Left ventricle myocardium inferior (tissue), 1 donor: ENCODE measurements around the gene NACAD. TPM values are rescaled to one million over a fixed set of nuclear protein-coding genes. Genes with fewer than 3 reads are reported as not detected.

ENCODE experiments used
- DNase-seq: peaks from one replicate; pipeline ENCODE4 v3.0.0-alpha.2; 2020
- H3K27ac ChIP-seq: fragments of 200-600 bp; replicated peaks from 2 replicates; pipeline ENCODE4 v1.8.0; 2021
- H3K27me3 ChIP-seq: fragments of 200-600 bp; 2 replicates; pipeline ENCODE4 v1.8.0; 2021; ENCODE audit warnings: low read depth
- H3K36me3 ChIP-seq: fragments of 200-600 bp; 2 replicates; pipeline ENCODE4 v1.8.0; 2021
- H3K4me1 ChIP-seq: fragments of 200-600 bp; 2 replicates; pipeline ENCODE4 v1.8.0; 2021
- H3K4me3 ChIP-seq: fragments of 200-600 bp; 2 replicates; pipeline ENCODE4 v1.8.0; 2021; ENCODE audit warnings: mild to moderate bottlenecking, moderate library complexity
- H3K9me3 ChIP-seq: fragments of 200-600 bp; replicated peaks from 2 replicates; pipeline ENCODE4 v1.8.0; 2021
- CTCF ChIP-seq: fragments of 200-600 bp; IDR thresholded peaks from 2 replicates; pipeline ENCODE4 v1.8.0; 2021; ENCODE audit warnings: antibody characterized with exemption, mild to moderate bottlenecking, borderline replicate concordance
- intact Hi-C: fragments of 100-400 bp; cut with micrococcal nuclease; formaldehyde crosslinking; loops from one replicate; pipeline ENCODE4 v1.11.0; 2022
- total RNA-seq: library from RNA; stranded (reverse); fragmentation: NEBNext Ultra II Directional; extraction: Animal tissue kit (Norgen Biotek cat#: 25700); gene quantifications from one replicate; pipeline ENCODE4 v1.2.1, GENCODE V29; 2021
- donor health status: DM: no; HTN: yes; CAD: no; lungs with severe emphysema.

The NACAD gene
- total RNA-seq, 1 donor from 2014 or later, result 3.8 TPM

- intact Hi-C loops, result loop anchor here (10.0 kb wide), 1 partner anchor 278 kb away; no protein-coding TSS in a partner anchor
- H3K27ac ChIP-seq, result no peak overlapping the region
- no peaks in the 10 kb centered on the region for H3K9me3 ChIP-seq
- H3K36me3 ChIP-seq, result no peaks in the 10 kb centered on the region
- no peak for DNase-seq
- H3K4me3 ChIP-seq, result no peak overlapping the region
- no peaks in the 10 kb centered on the region for H3K4me1 ChIP-seq
- no peak for TF ChIP-seq CTCF
- H3K27me3 ChIP-seq, result peaks cover 16% of the 10 kb centered on the region
These were observed 44.0 kb upstream of the NACAD start for GRCh38 chr7:45132708-45133320.

- Histone ChIP-seq H3K27me3 (peaks cover 12% of the 10 kb centered on the region), H3K36me3 (no peaks in the 10 kb centered on the region), H3K9me3 (no peaks in the 10 kb centered on the region), H3K4me1 (no peaks in the 10 kb centered on the region), H3K27ac (no peak overlapping the region), H3K4me3 (no peak overlapping the region)
- DNase-seq, result no peak
- no peak for TF ChIP-seq CTCF
- intact Hi-C loops, result loop anchor here (10.0 kb wide), 1 partner anchor 277 kb away; no protein-coding TSS in a partner anchor
These were observed 43.1 kb upstream of the NACAD start for GRCh38 chr7:45131891-45132290.

DNA sequence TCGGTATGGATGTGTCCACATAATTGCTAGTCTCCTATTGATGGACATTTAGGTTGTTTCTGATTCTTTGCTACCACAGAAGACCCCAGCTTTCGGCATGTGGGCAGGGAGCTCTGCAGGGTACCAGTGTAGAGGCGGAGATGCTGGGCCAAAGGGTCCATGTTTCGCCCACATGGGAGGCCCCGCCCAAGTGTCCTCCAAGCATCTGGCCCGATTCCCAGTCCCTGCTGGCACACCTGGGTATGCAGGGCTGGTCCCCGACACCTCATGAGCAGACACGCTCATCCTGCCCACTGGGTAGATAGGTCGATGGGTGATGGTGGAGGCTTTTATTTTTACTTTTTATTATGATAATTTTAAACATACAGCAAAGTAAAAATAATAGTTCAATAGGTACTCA lies 42.1 kb upstream of the NACAD start:
- Histone ChIP-seq H3K27ac (no peak overlapping the region), H3K36me3 (no peaks in the 10 kb centered on the region), H3K9me3 (no peaks in the 10 kb centered on the region), H3K4me1 (no peaks in the 10 kb centered on the region), H3K27me3 (peaks cover 12% of the 10 kb centered on the region), H3K4me3 (no peak overlapping the region)
- DNase-seq, result no peak
- intact Hi-C loops, result loop anchor here (10.0 kb wide), 1 partner anchor 276 kb away; no protein-coding TSS in a partner anchor
- no peak for TF ChIP-seq CTCF

GRCh38 chr7:45129906-45130305 lies 41.1 kb upstream of the NACAD start:
- H3K36me3 ChIP-seq, result no peaks in the 10 kb centered on the region
- intact Hi-C loops, result loop anchor here (10.0 kb wide), 1 partner anchor 275 kb away; no protein-coding TSS in a partner anchor

GRCh38 chr7:45129181-45129800 lies 40.5 kb upstream of the NACAD start:
- Histone ChIP-seq H3K4me3 (no peak overlapping the region), H3K27me3 (peaks cover 7% of the 10 kb centered on the region), H3K4me1 (no peaks in the 10 kb centered on the region), H3K27ac (no peak overlapping the region), H3K9me3 (no peaks in the 10 kb centered on the region), H3K36me3 (no peaks in the 10 kb centered on the region)
- intact Hi-C loops, result no loop called here
- no peak for DNase-seq
- no peak for TF ChIP-seq CTCF

More at GRCh38 chr7:45129906-45130305, 41.1 kb upstream of the NACAD start:
- Histone ChIP-seq H3K4me1 (no peaks in the 10 kb centered on the region), H3K9me3 (no peaks in the 10 kb centered on the region), H3K4me3 (no peak overlapping the region), H3K27ac (no peak overlapping the region), H3K27me3 (peaks cover 12% of the 10 kb centered on the region)
- TF ChIP-seq CTCF, result no peak
- no peak for DNase-seq
